H9 (cell line): ENCODE results near the gene AP2M1. TPM values are rescaled to one million over a fixed set of nuclear protein-coding genes. Genes with fewer than 3 reads are reported as not detected.

Source experiments
- DNase-seq: peaks from one replicate; pipeline ENCODE4 v3.0.0-alpha.2; 2017
- H2AFZ ChIP-seq: one replicate; pipeline ENCODE4 v1.6.1; 2013; ENCODE audit warnings: mild to moderate bottlenecking, low read length, control low read depth, moderate library complexity
- H2AK5ac ChIP-seq: 2 replicates; pipeline ENCODE4 v1.6.1; 2013; ENCODE audit warnings: low read length, control low read depth, mixed read lengths; ENCODE audit not compliant: insufficient read length
- H2BK120ac ChIP-seq: one replicate; pipeline ENCODE4 v1.6.1; 2013; ENCODE audit warnings: low read depth, mild to moderate bottlenecking, low read length, control low read depth, inconsistent platforms; ENCODE audit not compliant: poor library complexity, severe bottlenecking
- H2BK12ac ChIP-seq: 2 replicates; pipeline ENCODE4 v1.6.1; 2013; ENCODE audit warnings: low read length, control low read depth, mixed read lengths, low read depth; ENCODE audit not compliant: insufficient read length
- H2BK15ac ChIP-seq: 2 replicates; pipeline ENCODE4 v1.6.1; 2013; ENCODE audit warnings: low read depth, low read length, control low read depth
- H2BK20ac ChIP-seq: one replicate; pipeline ENCODE4 v1.6.1; 2013; ENCODE audit warnings: low read depth, mild to moderate bottlenecking, low read length, control low read depth, inconsistent platforms; ENCODE audit not compliant: poor library complexity, severe bottlenecking
- H2BK5ac ChIP-seq: 2 replicates; pipeline ENCODE4 v1.6.1; 2013; ENCODE audit warnings: low read length, control low read depth, mixed read lengths; ENCODE audit not compliant: insufficient read length
- H3K14ac ChIP-seq: 2 replicates; pipeline ENCODE4 v1.6.1; 2013; ENCODE audit warnings: low read length, control low read depth; ENCODE audit not compliant: insufficient read depth
- H3K18ac ChIP-seq: 2 replicates; pipeline ENCODE4 v1.6.1; 2013; ENCODE audit warnings: low read depth, mild to moderate bottlenecking, mixed read lengths, low read length, control low read depth; ENCODE audit not compliant: insufficient read length
- H3K23ac ChIP-seq: 2 replicates; pipeline ENCODE4 v1.6.1; 2013; ENCODE audit warnings: low read length, control low read depth, mixed read lengths, low read depth; ENCODE audit not compliant: insufficient read length
- H3K23me2 ChIP-seq: 2 replicates; pipeline ENCODE4 v1.6.1; 2013; ENCODE audit warnings: low read depth, mild to moderate bottlenecking, mixed read lengths, low read length, control low read depth; ENCODE audit not compliant: insufficient read length, poor library complexity, severe bottlenecking
- H3K27ac ChIP-seq: 2 replicates; pipeline ENCODE4 v1.5.1; 2013; ENCODE audit warnings: low read length, control low read depth, mixed read lengths, low read depth; ENCODE audit not compliant: insufficient read length
- H3K27me3 ChIP-seq: 2 replicates; pipeline ENCODE4 v1.6.1; 2013; ENCODE audit warnings: low read length, control low read depth, inconsistent platforms; ENCODE audit not compliant: insufficient read depth
- H3K4ac ChIP-seq: 2 replicates; pipeline ENCODE4 v1.6.1; 2013; ENCODE audit warnings: low read depth, mild to moderate bottlenecking, control low read depth, inconsistent platforms, low read length, moderate library complexity
- H3K4me1 ChIP-seq: 2 replicates; pipeline ENCODE4 v1.6.1; 2013; ENCODE audit warnings: low read length, control low read depth, inconsistent platforms; ENCODE audit not compliant: insufficient read depth
- H3K4me2 ChIP-seq: 2 replicates; pipeline ENCODE4 v1.6.1; 2013; ENCODE audit warnings: low read length, control low read depth, mixed read lengths; ENCODE audit not compliant: insufficient read length, insufficient read depth
- H3K56ac ChIP-seq: 2 replicates; pipeline ENCODE4 v1.6.1; 2013; ENCODE audit warnings: low read depth, mild to moderate bottlenecking, mixed read lengths, low read length, control low read depth; ENCODE audit not compliant: insufficient read length
- H3K79me1 ChIP-seq: 2 replicates; pipeline ENCODE4 v1.6.1; 2013; ENCODE audit warnings: low read depth, mild to moderate bottlenecking, moderate library complexity, low read length, control low read depth, inconsistent platforms; ENCODE audit not compliant: insufficient read depth, poor library complexity, severe bottlenecking
- H3K79me2 ChIP-seq: 2 replicates; pipeline ENCODE4 v1.6.1; 2013; ENCODE audit warnings: low read length, control low read depth, inconsistent platforms; ENCODE audit not compliant: insufficient read depth
- H3K9ac ChIP-seq: 2 replicates; pipeline ENCODE4 v1.6.1; 2013; ENCODE audit warnings: low read length, control low read depth, mixed read lengths; ENCODE audit not compliant: insufficient read length; ENCODE audit errors: extremely low read depth
- H3K9me3 ChIP-seq: one replicate; pipeline ENCODE4 v1.6.1; 2013; ENCODE audit warnings: low read depth, low read length, inconsistent platforms; ENCODE audit not compliant: control insufficient read depth
- H3T11ph ChIP-seq: one replicate; pipeline ENCODE4 v1.6.1; 2013; ENCODE audit warnings: mild to moderate bottlenecking, low read length, control low read depth, inconsistent platforms
- H4K20me1 ChIP-seq: one replicate; pipeline ENCODE4 v1.6.1; 2013; ENCODE audit not compliant: control insufficient read depth, insufficient read length, insufficient read depth
- H4K5ac ChIP-seq: 2 replicates; pipeline ENCODE4 v1.6.1; 2013; ENCODE audit warnings: low read depth, mild to moderate bottlenecking, mixed read lengths, low read length, control low read depth; ENCODE audit not compliant: insufficient read length
- H4K8ac ChIP-seq: replicated peaks from 2 replicates; pipeline ENCODE4 v1.6.1; 2013; ENCODE audit warnings: low read length, control low read depth, mixed read lengths, low read depth; ENCODE audit not compliant: insufficient read length
- H4K91ac ChIP-seq: 2 replicates; pipeline ENCODE4 v1.6.1; 2013; ENCODE audit warnings: low read depth, mild to moderate bottlenecking, moderate library complexity, mixed read lengths, low read length, control low read depth; ENCODE audit not compliant: insufficient read length
- H3K27ac Mint-ChIP-seq, 3 experiments: 2 replicates in 2 of 3; 3 replicates in 1 of 3; pipeline ENCODE4 v1.8.0; 2020 to 2021; ENCODE audit warnings: mixed read lengths in 3 of 3, mild to moderate bottlenecking in 1 of 3, moderate library complexity in 1 of 3
- H3K27me3 Mint-ChIP-seq: 2 replicates; pipeline ENCODE4 v1.8.0; 2021; ENCODE audit warnings: low read depth, mild to moderate bottlenecking, moderate library complexity, mixed read lengths
- H3K36me3 Mint-ChIP-seq, 3 experiments: 2 replicates in 2 of 3; 3 replicates in 1 of 3; pipeline ENCODE4 v1.8.0; 2020 to 2021; ENCODE audit warnings: low read depth in 3 of 3, mixed read lengths in 3 of 3; ENCODE audit not compliant: insufficient read depth in 1 of 3
- H3K4me1 Mint-ChIP-seq, 2 experiments: 2 replicates each; pipeline ENCODE4 v1.8.0; 2020; ENCODE audit warnings: mixed read lengths in 2 of 2
- H3K4me3 Mint-ChIP-seq, 2 experiments: 2 replicates in 1 of 2; 3 replicates in 1 of 2; pipeline ENCODE4 v1.8.0; 2020 to 2021; ENCODE audit warnings: mild to moderate bottlenecking in 2 of 2, mixed read lengths in 2 of 2, moderate library complexity in 1 of 2
- H3K9me3 Mint-ChIP-seq, 2 experiments: 2 replicates in 1 of 2; 3 replicates in 1 of 2; pipeline ENCODE4 v1.8.0; 2020; ENCODE audit warnings: mild to moderate bottlenecking in 2 of 2, mixed read lengths in 2 of 2, moderate library complexity in 1 of 2
- WGBS: extraction: QIAGEN DNeasy Blood & Tissue Kit; methylation state at CpG from one replicate; pipeline ENCODE4 v1.1.7; 2013; ENCODE audit warnings: missing lambda C conversion rate, low lambda C conversion rate, mixed read lengths; ENCODE audit not compliant: insufficient read length; ENCODE audit errors: extremely low coverage; 5-methylcytosine and 5-hydroxymethylcytosine counted together
- total RNA-seq: library from RNA; stranded (reverse); gene quantifications from 2 replicates; pipeline ENCODE4 v1.2.1, GENCODE V29; 2021
- TF ChIP-seq, protein P1 (sequence below): fragments of 200-600 bp; sonication (generic); conservative IDR thresholded peaks from 3 replicates; pipeline ENCODE4 v1.8.0; 2021; ENCODE audit warnings: antibody characterized with exemption, mild to moderate bottlenecking

AP2M1 gene
- total RNA-seq, 1 experiment from 2014 or later: 443 TPM

DNA sequence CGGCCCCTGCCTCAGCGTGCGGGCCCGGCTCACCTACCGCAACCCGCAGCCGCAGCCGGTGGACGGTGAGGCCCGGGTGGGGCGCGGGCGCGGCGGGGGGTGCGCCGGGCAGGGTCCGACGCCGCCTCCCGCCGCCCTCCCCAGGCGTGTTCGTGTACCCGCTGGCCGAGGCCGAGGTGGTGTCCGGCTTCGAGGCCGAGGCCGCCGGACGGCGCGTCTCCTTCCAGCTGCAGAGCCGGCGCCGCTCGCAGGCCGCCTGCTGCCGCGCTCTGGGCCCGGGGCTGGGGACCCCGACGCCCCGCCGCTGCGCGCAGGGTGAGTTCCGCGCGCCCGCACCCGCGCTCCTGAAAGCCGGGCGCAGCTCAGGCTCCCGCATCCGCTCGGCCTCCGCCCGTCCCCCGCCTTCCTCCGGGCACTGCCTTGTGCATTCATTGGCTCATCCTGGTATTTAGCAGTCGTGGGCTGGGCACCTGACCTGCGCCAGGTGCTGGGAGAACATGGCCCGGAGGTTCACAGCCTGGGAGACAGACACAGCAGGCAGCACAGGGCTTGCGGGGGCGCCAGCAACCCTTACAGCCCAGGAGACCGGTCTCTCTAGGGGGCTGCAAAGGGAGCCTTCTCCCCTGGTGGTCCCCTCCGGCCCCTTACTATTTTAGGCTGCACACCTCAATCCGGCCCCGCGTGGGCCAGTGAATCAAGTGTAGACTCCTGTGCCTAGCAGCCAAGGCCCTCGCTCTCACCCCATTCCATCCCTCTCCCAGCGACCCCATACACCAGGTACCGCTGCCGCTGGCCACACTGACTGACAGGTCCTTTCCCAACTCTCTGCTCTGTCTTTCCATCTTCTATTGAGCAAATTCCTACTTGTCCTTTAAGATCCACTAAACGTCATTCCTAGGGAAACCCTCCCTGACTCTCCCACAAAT lies 56.2 kb downstream of the AP2M1 start:
- H3K18ac ChIP-seq: no peak overlapping the region
- H2AK5ac ChIP-seq: no peak overlapping the region
- H3K27me3 ChIP-seq: peaks cover 37% of the 10 kb centered on the region
- no peaks in the 10 kb centered on the region for H4K20me1 ChIP-seq
- peaks cover 15% of the 10 kb centered on the region for H3K23me2 ChIP-seq
- H3K9me3 ChIP-seq: no peaks in the 10 kb centered on the region
- no peak overlapping the region for H3K23ac ChIP-seq
- H3K27me3 Mint-ChIP-seq: peaks cover 66% of the 10 kb centered on the region
- no peaks in the 10 kb centered on the region for H3K9me3 Mint-ChIP-seq
- H2BK120ac ChIP-seq: no peak overlapping the region
- H2BK15ac ChIP-seq: no peak overlapping the region
- no peak overlapping the region for H3K14ac ChIP-seq
- no peak overlapping the region for H3T11ph ChIP-seq
- no peak overlapping the region for H2AFZ ChIP-seq
- H3K4me1 ChIP-seq: no peaks in the 10 kb centered on the region
- H3K27ac Mint-ChIP-seq: no peak overlapping the region; a peak in 1 of 7 replicates
- H3K27ac ChIP-seq: no peak overlapping the region
- no peak overlapping the region for H3K4ac ChIP-seq
- no peak overlapping the region for H3K9ac ChIP-seq
- no peak overlapping the region for H3K56ac ChIP-seq
- H3K4me2 ChIP-seq: peak overlapping the region; percentile 65
- H3K36me3 Mint-ChIP-seq: no peaks in the 10 kb centered on the region
- peaks cover 2 to 9% of the 10 kb centered on the region in 2 experiments for H3K4me1 Mint-ChIP-seq
- H4K91ac ChIP-seq: no peak overlapping the region
- H4K8ac ChIP-seq: no peak overlapping the region
- H4K5ac ChIP-seq: no peak overlapping the region
- no peaks in the 10 kb centered on the region for H3K79me2 ChIP-seq
- H3K4me3 Mint-ChIP-seq: peak overlapping the region; percentile 62 to 83
- peak; percentile 57 for DNase-seq
- H2BK12ac ChIP-seq: no peak overlapping the region
- WGBS: no CpG with 5 or more reads among the region's 79 CpGs
- no peak overlapping the region for H2BK20ac ChIP-seq
- H3K79me1 ChIP-seq: no peaks in the 10 kb centered on the region
- TF ChIP-seq, protein P1, sequence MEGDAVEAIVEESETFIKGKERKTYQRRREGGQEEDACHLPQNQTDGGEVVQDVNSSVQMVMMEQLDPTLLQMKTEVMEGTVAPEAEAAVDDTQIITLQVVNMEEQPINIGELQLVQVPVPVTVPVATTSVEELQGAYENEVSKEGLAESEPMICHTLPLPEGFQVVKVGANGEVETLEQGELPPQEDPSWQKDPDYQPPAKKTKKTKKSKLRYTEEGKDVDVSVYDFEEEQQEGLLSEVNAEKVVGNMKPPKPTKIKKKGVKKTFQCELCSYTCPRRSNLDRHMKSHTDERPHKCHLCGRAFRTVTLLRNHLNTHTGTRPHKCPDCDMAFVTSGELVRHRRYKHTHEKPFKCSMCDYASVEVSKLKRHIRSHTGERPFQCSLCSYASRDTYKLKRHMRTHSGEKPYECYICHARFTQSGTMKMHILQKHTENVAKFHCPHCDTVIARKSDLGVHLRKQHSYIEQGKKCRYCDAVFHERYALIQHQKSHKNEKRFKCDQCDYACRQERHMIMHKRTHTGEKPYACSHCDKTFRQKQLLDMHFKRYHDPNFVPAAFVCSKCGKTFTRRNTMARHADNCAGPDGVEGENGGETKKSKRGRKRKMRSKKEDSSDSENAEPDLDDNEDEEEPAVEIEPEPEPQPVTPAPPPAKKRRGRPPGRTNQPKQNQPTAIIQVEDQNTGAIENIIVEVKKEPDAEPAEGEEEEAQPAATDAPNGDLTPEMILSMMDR: no peak
- H2BK5ac ChIP-seq: no peak overlapping the region
